NCI-H526 treated with DMSO at 0.1 percent for 48 hours (cell line): ENCODE measurements around the gene PHF21A.

ENCODE experiments used
- DNase-seq: peaks from one replicate; lab custom pipeline; 2025; lab: John Stamatoyannopoulos, UW

Gene PHF21A

DNA sequence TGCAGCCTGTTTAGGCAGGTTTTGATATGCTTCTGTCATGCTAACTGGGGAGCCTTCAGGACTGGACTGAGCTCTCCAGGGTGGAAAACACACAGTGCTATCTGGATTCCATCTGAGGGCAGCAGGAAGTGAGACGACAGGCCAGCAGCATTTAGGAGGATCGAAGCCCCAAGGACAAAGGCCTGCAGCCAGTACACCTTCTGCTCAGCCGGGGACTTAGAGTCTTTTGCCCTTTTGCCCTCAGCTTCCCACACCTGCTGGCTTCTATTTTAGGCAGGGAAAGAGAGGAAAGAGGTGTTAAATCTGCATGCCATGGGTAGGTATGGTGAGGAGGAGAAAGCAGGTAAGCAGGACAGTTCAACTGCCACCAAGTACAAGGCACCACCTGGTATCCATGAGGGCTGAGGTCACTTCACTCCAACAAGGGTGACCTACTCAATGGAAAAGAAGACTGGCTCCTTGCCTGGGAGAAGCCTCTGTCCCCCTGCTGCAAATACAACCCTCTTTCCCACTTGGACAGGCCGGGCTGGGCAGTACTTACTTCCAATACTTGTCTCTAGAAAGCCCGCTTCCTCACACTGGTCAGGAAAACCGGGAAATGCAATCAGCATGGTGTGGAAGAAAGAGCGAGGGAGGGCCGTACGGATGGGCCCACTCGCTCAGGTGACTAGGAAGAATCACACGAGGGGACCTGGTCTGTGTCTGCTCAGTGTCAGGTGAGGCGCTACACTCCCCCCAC is 186.5 kb downstream of the PHF21A start:
- no peak for DNase-seq

- no peak for DNase-seq
Observed at GRCh38 chr11:45933846-45934579, 187.2 kb downstream of the PHF21A start.

GRCh38 chr11:45933131-45933831 is 188.0 kb downstream of the PHF21A start:
- DNase-seq, result no peak

GRCh38 chr11:45932217-45932616 is 189.0 kb downstream of the PHF21A start:
- DNase-seq, result no peak

DNA sequence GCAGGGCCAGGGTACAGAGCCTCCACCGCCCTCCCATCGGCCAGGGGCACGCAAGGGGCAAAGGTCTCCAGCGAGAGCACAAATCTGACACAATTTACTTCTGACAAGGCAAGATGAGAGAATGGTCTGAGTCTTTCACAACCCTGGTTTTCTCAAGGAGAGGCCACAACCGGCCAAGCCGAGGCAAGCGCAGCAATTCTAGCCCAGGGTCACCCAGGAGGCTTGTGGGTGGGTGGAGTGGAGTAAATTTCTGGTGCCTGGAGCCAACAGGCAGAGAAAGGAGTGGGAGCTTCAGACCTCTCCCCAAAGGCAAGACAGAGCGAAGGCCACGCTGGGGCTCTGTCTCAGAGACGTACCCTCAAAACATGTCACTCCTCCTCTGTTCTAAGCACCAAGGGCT is 189.5 kb downstream of the PHF21A start:
- DNase-seq, result no peak

GRCh38 chr11:45930951-45931570 is 190.2 kb downstream of the PHF21A start:
- DNase-seq, result no peak

DNA sequence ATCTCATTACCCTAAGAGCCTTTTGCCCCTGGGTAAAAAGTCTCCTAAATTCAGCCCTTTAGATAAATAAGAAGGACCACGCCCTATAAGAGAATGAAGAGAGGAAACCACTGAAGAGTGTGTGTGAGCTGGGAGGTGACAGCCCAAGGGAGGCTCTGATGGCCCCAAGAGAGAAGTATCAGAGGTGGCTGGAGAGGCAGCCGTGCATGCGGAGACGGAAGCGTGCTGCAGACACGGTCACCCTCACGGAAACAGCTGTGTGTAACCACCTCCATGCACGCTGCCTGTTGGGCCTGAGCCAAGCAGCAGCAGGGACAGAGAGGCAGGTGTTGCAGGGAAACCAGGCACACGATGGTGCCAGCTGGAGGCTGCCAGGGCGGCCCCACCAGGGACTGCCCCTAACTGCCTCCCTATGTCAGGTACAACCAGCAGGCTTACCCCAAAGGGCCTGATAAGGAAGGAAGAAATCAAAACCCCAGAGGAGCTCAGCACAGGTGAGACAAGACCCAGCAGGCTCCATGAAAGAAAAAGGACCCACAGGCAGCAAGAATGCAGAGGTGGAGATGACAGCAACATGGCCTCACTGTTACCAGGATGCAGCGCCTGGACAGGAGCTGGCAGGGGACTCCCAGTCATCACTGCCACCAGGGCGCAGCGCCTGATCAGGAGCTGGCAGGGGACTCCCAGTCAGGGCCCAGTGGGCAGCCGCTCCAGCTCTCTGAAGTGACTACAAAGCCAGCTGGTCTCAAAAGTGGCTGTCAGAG is 191.0 kb downstream of the PHF21A start:
- DNase-seq, result no peak

- no peak for DNase-seq
Observed at GRCh38 chr11:45929486-45930030, 191.7 kb downstream of the PHF21A start.

- DNase-seq, result no peak
Observed at GRCh38 chr11:45928535-45929215, 192.6 kb downstream of the PHF21A start.

- DNase-seq, result no peak
Observed at GRCh38 chr11:45927684-45928413, 193.4 kb downstream of the PHF21A start.

- DNase-seq, result no peak
Observed at GRCh38 chr11:45927332-45927683, 193.9 kb downstream of the PHF21A start.

DNA sequence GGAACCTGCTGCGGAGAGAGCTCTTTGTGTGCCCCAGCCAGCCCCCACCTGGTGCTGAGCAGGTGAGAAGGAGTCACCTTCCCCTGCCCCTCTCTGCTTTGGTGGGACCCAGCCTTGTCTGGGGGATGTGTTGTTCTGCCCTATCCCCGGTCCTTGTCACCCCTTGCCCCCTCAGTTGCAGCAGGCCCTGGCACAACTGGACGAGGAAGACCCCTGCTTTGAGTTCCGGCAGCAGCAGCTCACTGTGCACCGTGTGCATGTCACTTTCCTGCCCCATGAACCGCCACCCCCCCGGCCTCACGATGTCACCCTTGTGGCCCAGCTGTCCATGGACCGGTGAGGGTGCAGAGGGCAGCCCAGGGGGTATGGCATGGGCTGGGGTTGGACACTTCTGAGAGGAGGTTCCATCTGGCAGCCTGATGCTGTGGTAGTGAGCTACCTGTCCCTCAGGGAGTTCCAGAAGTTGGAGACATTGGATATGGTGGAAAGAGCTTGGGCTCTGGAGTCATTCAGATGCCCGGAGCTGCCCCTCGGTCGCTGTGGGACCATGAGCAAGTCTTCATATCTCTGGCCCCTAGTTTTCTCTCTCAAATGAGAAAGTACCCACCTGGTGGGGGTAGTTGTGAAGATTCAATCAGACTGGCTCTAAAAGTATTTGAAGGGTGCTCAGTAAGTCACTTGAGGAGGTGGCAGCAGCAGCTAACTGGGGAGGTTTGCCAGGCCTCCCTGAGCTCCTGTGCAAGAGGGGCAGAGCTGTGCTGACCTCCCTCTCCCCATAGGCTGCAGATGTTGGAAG is 194.5 kb downstream of the PHF21A start:
- no peak for DNase-seq

DNA sequence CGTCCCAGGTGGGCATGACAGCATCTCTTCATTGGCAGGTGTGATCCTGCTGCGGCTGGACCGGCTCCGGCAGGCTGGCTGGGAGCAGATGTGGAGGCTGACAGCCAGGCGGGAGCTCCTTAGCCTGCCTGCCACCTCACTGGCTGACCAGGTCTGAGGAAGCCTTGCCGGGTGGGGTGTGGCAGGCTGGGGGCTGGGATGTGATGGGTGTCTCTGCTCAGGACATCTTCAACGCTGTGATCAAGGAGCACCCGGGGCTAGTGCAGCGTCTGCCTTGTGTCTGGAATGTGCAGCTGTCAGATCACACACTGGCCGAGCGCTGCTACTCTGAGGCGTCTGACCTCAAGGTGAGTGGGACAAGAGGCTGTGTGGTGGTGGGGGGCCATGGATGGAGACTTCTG is 195.3 kb downstream of the PHF21A start:
- no peak for DNase-seq

DNA sequence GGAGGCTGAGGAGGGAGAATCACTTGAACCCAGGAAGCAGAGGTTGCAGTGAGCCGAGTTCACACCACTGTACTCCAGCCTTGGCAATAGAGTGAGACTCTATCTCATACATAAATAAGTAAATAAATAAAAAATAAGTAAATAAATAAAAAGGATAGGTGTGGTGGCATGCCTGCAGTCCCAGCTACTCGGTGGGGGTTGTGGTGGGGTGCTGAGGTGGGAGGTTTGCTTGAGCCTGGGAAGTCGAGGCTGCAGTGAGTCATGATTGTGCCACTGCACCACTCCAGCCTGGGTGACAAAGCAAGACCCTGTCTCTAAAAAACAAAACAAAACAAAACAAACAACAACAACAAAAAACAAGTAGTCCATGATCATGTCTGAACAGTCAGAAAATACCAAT is 195.7 kb downstream of the PHF21A start:
- DNase-seq, result no peak

DNA sequence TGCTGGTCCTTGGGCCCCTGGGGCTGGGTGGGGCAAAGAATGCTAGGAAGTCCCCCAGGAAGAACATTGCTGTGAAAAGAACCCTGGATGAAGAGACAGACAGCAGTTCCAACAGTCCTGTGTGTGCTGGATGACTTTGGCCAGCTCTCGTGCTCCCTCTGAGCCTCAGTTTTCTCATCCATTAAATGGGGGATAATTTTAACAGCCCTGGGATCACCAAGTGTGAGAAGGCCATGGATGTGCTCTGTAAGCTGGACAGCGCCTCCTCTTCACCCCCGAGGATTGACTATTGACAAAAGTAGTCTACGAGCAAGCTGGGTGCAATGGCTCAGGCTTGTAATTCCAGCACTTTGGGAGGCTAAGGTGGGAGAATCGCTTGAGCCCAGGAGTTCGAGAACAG is 196.3 kb downstream of the PHF21A start:
- DNase-seq, result no peak

- no peak for DNase-seq
Observed at GRCh38 chr11:45924036-45924915, 197.0 kb downstream of the PHF21A start.

DNA sequence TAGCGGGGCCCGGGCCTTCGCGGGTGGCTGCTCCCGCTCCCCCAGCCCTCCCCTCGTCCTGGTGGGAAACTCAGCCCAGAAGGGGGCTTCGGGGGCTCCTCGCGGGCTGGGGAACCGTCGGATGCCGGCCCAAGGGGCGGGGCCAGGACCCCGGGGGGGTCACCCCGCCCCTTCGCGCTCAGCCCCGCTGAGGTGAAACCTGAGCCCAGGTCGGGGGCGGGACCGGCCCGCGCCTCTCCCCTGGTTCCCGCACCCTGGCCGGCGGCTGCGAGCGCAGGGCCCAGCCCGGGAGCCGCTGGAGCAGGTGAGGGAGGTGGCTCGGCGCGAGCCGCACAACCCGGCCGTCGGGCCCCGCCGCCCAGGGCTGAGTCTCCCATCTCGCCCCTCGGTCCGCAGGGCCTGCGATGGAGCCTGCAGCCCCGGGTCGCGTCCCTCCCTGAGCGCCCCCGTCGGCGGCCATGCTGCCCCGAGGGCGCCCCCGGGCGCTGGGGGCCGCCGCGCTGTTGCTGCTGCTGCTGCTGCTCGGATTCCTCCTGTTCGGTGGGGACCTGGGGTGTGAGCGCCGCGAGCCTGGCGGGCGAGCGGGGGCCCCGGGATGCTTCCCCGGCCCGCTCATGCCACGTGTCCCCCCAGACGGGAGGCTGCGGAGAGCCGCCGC is 198.7 kb downstream of the PHF21A start, which contains the start of gene LARGE2:
Gene LARGE2 (plus strand): TSS at position 232 of the 658 bp plus-strand sequence. CDS start 227 bp downstream, at position 459.
- peak; percentile 53 for DNase-seq
